ENCODE results near the gene GNAQ.

The GNAQ gene

GRCh38 chr9:77844415-77844814, 187.2 kb downstream of the GNAQ start:
- no peak for TF ChIP-seq CTCF (IDR thresholded peaks at IDR 0.05; ENCODE audit: control extremely low read depth, extremely low read depth, low read depth, missing control alignments)
- CTCF ChIA-PET, result no interaction called here
- DNase-seq (ENCODE audit: extremely low spot score), result no peak
- POLR2A ChIA-PET, result no interaction called here

- TF ChIP-seq CTCF (IDR thresholded peaks at IDR 0.05; ENCODE audit: control extremely low read depth, extremely low read depth, low read depth, missing control alignments), result no peak
- DNase-seq (ENCODE audit: extremely low spot score), result no peak
- ChIA-PET CTCF (interaction anchor here (1.0 kb wide), 1 partner anchor 191 kb away, joined by 3 read pairs; no protein-coding TSS in a partner anchor), POLR2A (no interaction called here)
Observed at GRCh38 chr9:77843871-77844155, 187.8 kb downstream of the GNAQ start.

- ChIA-PET POLR2A (no interaction called here), CTCF (interaction anchor here (1.0 kb wide), 1 partner anchor 192 kb away, joined by 3 read pairs; no protein-coding TSS in a partner anchor)
- TF ChIP-seq CTCF (IDR thresholded peaks at IDR 0.05; ENCODE audit: control extremely low read depth, extremely low read depth, low read depth, missing control alignments), result no peak
- no peak for DNase-seq (ENCODE audit: extremely low spot score)
Observed at GRCh38 chr9:77843076-77843870, 188.3 kb downstream of the GNAQ start.

GRCh38 chr9:77841739-77842386, 189.7 kb downstream of the GNAQ start:
- ChIA-PET CTCF (interaction anchor here (0.7 to 2.1 kb wide), 6 partner anchors 9 to 385 kb away, joined by 3 to 7 read pairs (median 4); no protein-coding TSS in a partner anchor), POLR2A (no interaction called here)
- no peak for DNase-seq (ENCODE audit: extremely low spot score)
- TF ChIP-seq CTCF (IDR thresholded peaks at IDR 0.05; ENCODE audit: control extremely low read depth, extremely low read depth, low read depth, missing control alignments), result peak; percentile 27

- TF ChIP-seq CTCF (IDR thresholded peaks at IDR 0.05; ENCODE audit: control extremely low read depth, extremely low read depth, low read depth, missing control alignments), result no peak
- CTCF ChIA-PET, result interaction anchor here (1.5 kb wide), 1 partner anchor 32 kb away, joined by 4 read pairs; no protein-coding TSS in a partner anchor
Observed at GRCh38 chr9:77839459-77840140, 192.0 kb downstream of the GNAQ start.

GRCh38 chr9:77838986-77839385, 192.6 kb downstream of the GNAQ start:
- POLR2A ChIA-PET, result no interaction called here
- CTCF ChIA-PET, result interaction anchor here (1.5 kb wide), 1 partner anchor 31 kb away, joined by 4 read pairs; no protein-coding TSS in a partner anchor
- DNase-seq (ENCODE audit: extremely low spot score), result no peak
- no peak for TF ChIP-seq CTCF (IDR thresholded peaks at IDR 0.05; ENCODE audit: control extremely low read depth, extremely low read depth, low read depth, missing control alignments)

More at GRCh38 chr9:77839459-77840140, 192.0 kb downstream of the GNAQ start:
- POLR2A ChIA-PET, result no interaction called here
- DNase-seq (ENCODE audit: extremely low spot score), result no peak

Data from GM10248 (cell line).